Mucosa of rectum (tissue), 2 donors: ENCODE data around the gene TNFAIP8L1.

Experiments used
- H3K27ac ChIP-seq, 2 donors: one replicate each; pipeline ENCODE4 v1.7.0; 2013; ENCODE audit warnings: inconsistent platforms in 2 of 2, low read depth in 2 of 2, low read length in 2 of 2
- H3K27me3 ChIP-seq, 2 donors: one replicate each; pipeline ENCODE4 v1.7.0; 2013; ENCODE audit warnings: low read length in 2 of 2; ENCODE audit not compliant: control insufficient read depth in 2 of 2, insufficient read depth in 2 of 2
- H3K36me3 ChIP-seq, 2 donors: one replicate each; pipeline ENCODE4 v1.7.0; 2013; ENCODE audit warnings: low read length in 2 of 2; ENCODE audit not compliant: control insufficient read depth in 2 of 2, insufficient read depth in 2 of 2
- H3K4me1 ChIP-seq, 2 donors: one replicate each; pipeline ENCODE4 v1.7.0; 2013; ENCODE audit warnings: low read length in 2 of 2, mild to moderate bottlenecking in 1 of 2; ENCODE audit not compliant: control insufficient read depth in 2 of 2, insufficient read depth in 2 of 2
- H3K4me3 ChIP-seq, 2 donors: one replicate each; pipeline ENCODE4 v1.7.0; 2013; ENCODE audit warnings: low read length in 2 of 2
- H3K9ac ChIP-seq, 2 donors: one replicate each; pipeline ENCODE4 v1.7.0; 2013; ENCODE audit warnings: low read length in 2 of 2, low read depth in 1 of 2, mild to moderate bottlenecking in 1 of 2
- H3K9me3 ChIP-seq, 2 donors: one replicate each; pipeline ENCODE4 v1.7.0; 2013; ENCODE audit warnings: low read length in 2 of 2; ENCODE audit not compliant: control insufficient read depth in 2 of 2
- donor health status: healthy.
- donor health status: Normal muscosa, but diverticular disease.

Gene TNFAIP8L1

DNA sequence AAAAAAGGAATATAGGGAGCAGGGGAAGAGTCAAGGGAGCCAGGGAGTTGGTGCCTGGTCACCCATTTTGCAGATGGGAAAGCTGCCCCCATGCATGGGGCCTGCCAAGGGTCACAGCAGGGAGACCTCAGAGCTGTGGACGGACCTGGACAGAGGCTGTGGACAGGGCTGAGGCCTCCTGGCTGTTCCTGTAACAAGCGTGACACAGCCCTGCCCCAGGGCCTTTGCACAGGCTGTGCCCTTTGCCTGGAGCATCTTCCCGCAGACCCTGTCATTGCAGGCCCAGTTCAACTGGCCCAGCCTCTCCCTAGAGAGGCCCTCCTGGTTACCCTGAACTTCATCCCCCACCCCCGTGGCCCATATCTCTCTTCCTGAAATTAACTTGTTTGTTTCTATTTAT lies 6.4 kb downstream of the TNFAIP8L1 start:
- no peaks in the 10 kb centered on the region for H3K9me3 ChIP-seq
- H3K27ac ChIP-seq, result peak overlapping the region in 1 of 2 donors; percentile 32
- H3K4me3 ChIP-seq, result no peak overlapping the region
- peaks cover 0 to 4% of the 10 kb centered on the region in 2 donors for H3K36me3 ChIP-seq
- H3K9ac ChIP-seq, result no peak overlapping the region
- peaks cover 3 to 6% of the 10 kb centered on the region in 2 donors for H3K4me1 ChIP-seq
- no peaks in the 10 kb centered on the region for H3K27me3 ChIP-seq

DNA sequence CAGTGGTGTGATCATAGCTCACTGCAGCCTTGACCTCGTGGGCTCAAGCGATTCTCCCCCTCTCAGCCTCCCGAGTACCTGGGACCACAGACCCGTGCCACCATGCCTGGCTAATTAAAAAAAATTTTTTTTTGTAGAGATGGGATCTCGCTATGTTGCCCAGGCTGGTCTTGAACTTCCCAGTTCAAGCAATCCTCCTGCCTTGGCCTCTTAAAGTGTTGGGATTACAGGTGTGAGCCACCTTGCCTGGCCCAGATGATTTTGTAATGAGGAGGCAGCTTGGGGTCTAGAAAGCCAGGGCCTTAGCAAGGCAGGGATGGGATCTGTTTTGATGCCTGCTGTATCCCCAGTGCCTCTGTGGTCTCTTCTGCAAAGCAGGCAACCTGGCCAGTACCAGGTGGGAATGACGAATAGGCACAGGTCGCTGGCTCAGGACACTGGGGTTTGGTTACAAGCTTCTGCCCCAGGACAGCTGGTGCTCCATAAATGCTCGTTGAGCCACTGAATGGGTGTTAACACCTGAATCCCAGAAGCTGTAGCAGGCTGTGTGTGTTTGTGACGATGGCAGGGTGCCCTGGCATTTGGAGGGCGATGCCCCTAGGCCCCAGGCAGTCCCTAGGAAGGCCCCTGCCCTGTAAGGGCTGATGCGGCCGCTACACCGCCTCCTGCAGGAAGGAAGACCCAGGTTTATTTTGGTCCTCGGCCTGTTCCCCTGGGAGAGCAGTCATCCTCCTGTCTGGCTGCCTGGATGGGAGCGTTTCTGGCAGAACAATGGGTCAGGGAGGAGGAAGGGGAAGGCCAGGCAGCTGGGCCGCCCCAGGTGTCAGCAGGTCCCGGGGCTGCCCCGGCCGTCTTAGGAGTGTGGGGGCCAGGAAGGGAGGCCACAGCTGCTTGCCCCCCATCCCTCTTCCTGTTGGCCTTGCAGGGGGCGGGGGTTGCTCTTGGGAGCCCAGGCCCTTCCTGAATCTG lies 8.6 kb downstream of the TNFAIP8L1 start:
- H3K9me3 ChIP-seq, result no peaks in the 10 kb centered on the region
- H3K9ac ChIP-seq, result no peak overlapping the region
- H3K27ac ChIP-seq, result peak overlapping the region; percentile 7 to 61
- no peaks in the 10 kb centered on the region for H3K27me3 ChIP-seq
- peaks cover 0 to 11% of the 10 kb centered on the region in 2 donors for H3K36me3 ChIP-seq
- peaks cover 0 to 4% of the 10 kb centered on the region in 2 donors for H3K4me1 ChIP-seq
- H3K4me3 ChIP-seq, result no peak overlapping the region

DNA sequence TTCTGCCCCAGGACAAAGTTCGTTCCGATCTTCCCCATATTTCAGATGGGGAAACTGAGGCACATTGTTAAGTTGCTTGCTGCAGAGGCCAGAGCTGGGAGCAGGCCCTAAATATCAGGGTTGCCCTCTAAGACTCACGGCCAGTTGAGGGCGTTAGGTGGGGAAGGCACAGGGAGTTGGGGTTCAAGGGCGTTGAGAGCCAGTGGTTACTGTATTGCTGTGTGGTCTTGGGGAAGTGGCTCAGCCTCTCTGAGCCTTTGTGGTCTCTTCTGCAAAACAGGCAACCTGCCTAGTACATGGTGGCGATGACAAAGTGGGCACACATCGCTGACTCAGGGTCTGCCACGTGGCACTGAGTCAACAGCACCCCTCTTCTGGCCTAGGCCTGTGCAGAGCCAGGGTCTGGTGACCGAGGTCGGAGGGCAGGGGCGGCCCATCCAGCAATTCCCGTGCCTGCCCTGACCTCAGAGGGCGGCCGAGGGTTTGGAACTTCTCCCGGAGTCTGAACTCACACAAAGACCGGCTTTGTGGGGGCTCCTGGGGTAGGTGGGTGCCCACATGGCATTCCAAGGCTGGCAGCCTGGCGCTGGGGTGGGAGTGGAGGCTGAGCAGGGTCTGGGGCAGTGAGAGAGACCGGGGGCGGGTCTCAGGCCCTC lies 10.2 kb downstream of the TNFAIP8L1 start:
- peaks cover 0 to 11% of the 10 kb centered on the region in 2 donors for H3K36me3 ChIP-seq
- H3K9ac ChIP-seq, result no peak overlapping the region
- no peak overlapping the region for H3K4me3 ChIP-seq
- H3K27me3 ChIP-seq, result no peaks in the 10 kb centered on the region
- peaks cover 0 to 4% of the 10 kb centered on the region in 2 donors for H3K4me1 ChIP-seq
- no peak overlapping the region for H3K27ac ChIP-seq
- H3K9me3 ChIP-seq, result no peaks in the 10 kb centered on the region

GRCh38 chr19:4650159-4650558 lies 10.8 kb downstream of the TNFAIP8L1 start:
- H3K9ac ChIP-seq, result no peak overlapping the region
- no peaks in the 10 kb centered on the region for H3K27me3 ChIP-seq
- H3K4me3 ChIP-seq, result no peak overlapping the region
- no peak overlapping the region for H3K27ac ChIP-seq
- H3K9me3 ChIP-seq, result no peaks in the 10 kb centered on the region
- peaks cover 0 to 16% of the 10 kb centered on the region in 2 donors for H3K36me3 ChIP-seq
- H3K4me1 ChIP-seq, result peaks cover 0 to 4% of the 10 kb centered on the region in 2 donors

DNA sequence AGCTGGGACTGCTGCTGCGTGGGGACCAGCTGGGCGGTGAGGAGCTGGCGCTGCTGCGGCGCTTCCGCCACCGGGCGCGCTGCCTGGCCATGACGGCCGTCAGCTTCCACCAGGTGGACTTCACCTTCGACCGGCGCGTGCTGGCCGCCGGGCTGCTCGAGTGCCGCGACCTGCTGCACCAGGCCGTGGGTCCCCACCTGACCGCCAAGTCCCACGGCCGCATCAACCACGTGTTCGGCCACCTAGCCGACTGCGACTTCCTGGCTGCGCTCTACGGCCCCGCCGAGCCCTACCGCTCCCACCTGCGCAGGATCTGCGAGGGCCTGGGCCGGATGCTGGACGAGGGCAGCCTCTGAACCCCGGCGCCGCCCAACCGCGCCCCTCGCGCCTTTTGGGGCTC lies 12.8 kb downstream of the TNFAIP8L1 start:
- peaks cover 0 to 25% of the 10 kb centered on the region in 2 donors for H3K36me3 ChIP-seq
- H3K27ac ChIP-seq, result no peak overlapping the region
- H3K4me3 ChIP-seq, result no peak overlapping the region
- H3K9me3 ChIP-seq, result no peaks in the 10 kb centered on the region
- H3K9ac ChIP-seq, result no peak overlapping the region
- H3K4me1 ChIP-seq, result peaks cover 0 to 4% of the 10 kb centered on the region in 2 donors
- no peaks in the 10 kb centered on the region for H3K27me3 ChIP-seq

DNA sequence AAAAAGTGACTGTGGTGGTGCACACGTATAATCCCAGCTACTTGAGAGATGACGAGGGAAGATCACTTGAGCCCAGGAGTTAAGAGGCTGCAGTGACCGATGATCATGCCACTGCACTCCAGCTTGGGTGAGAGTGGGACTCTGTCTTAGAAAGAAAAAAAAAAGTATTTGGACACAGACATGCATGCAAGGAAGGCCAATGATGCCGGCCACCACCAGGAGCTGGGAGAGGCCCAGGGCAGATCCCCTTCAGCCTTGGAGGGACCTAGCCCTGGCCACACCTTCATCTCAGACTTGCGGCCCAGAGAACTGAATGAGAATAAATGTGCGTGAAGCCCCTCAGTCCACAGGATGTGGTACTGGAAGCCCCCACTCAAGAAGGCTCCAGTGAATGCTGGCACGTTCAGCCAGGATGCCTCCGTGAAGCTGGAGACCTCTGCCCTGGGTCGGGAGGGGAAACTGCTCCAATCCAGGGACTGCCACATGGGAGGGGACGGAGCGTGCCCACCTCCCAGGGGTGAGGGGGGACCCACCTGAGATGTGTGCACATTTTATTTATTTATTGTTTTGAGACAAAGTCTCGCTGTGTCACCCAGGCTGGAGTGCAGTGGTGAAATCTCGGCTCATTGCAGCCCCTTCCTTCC lies 14.6 kb downstream of the TNFAIP8L1 start:
- no peak overlapping the region for H3K9ac ChIP-seq
- H3K4me1 ChIP-seq, result no peaks in the 10 kb centered on the region
- peaks cover 12 to 41% of the 10 kb centered on the region in 2 donors for H3K36me3 ChIP-seq
- no peaks in the 10 kb centered on the region for H3K9me3 ChIP-seq
- no peaks in the 10 kb centered on the region for H3K27me3 ChIP-seq
- H3K4me3 ChIP-seq, result no peak overlapping the region
- H3K27ac ChIP-seq, result no peak overlapping the region

- peaks cover 16 to 41% of the 10 kb centered on the region in 2 donors for H3K36me3 ChIP-seq
- H3K9me3 ChIP-seq, result no peaks in the 10 kb centered on the region
- H3K9ac ChIP-seq, result no peak overlapping the region
- no peak overlapping the region for H3K4me3 ChIP-seq
- H3K4me1 ChIP-seq, result no peaks in the 10 kb centered on the region
- no peak overlapping the region for H3K27ac ChIP-seq
- no peaks in the 10 kb centered on the region for H3K27me3 ChIP-seq
These were observed 15.4 kb downstream of the TNFAIP8L1 start for GRCh38 chr19:4654437-4655361.

GRCh38 chr19:4656102-4656501 lies 16.8 kb downstream of the TNFAIP8L1 start:
- Histone ChIP-seq H3K4me1 (no peaks in the 10 kb centered on the region), H3K27ac (no peak overlapping the region), H3K4me3 (no peak overlapping the region), H3K27me3 (no peaks in the 10 kb centered on the region), H3K36me3 (peaks cover 20 to 49% of the 10 kb centered on the region in 2 donors), H3K9me3 (no peaks in the 10 kb centered on the region), H3K9ac (no peak overlapping the region)

DNA sequence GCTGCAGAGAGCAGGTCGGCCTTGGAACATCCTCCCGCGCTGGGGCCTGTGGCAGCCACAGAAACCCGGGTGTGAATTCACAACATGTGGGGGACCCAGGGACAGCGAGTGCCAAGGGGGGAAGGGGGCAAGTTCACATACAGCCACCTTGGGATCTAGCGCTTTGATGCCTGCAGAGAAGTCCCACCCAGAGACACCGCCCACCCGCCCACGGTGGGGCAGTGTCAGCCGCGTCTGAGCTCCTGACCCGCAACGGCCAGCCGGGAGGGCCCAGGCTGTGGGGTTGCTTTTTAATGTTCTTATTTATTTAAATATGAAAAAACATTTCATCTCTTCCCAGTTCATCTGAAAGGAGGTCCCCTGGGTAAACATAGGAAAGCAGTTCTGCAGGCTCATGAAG lies 17.9 kb downstream of the TNFAIP8L1 start:
- peaks cover 2 to 8% of the 10 kb centered on the region in 2 donors for H3K4me1 ChIP-seq
- peaks cover 20 to 46% of the 10 kb centered on the region in 2 donors for H3K36me3 ChIP-seq
- no peak overlapping the region for H3K27ac ChIP-seq
- H3K27me3 ChIP-seq, result no peaks in the 10 kb centered on the region
- no peak overlapping the region for H3K4me3 ChIP-seq
- H3K9ac ChIP-seq, result no peak overlapping the region
- H3K9me3 ChIP-seq, result no peaks in the 10 kb centered on the region
